ENCODE results near the gene KCNQ4. TPM values are rescaled to one million over a fixed set of nuclear protein-coding genes. Genes with fewer than 3 reads are reported as not detected.

Gene KCNQ4
- total RNA-seq, 1 donor from 2014 or later: 0.78 TPM

DNA sequence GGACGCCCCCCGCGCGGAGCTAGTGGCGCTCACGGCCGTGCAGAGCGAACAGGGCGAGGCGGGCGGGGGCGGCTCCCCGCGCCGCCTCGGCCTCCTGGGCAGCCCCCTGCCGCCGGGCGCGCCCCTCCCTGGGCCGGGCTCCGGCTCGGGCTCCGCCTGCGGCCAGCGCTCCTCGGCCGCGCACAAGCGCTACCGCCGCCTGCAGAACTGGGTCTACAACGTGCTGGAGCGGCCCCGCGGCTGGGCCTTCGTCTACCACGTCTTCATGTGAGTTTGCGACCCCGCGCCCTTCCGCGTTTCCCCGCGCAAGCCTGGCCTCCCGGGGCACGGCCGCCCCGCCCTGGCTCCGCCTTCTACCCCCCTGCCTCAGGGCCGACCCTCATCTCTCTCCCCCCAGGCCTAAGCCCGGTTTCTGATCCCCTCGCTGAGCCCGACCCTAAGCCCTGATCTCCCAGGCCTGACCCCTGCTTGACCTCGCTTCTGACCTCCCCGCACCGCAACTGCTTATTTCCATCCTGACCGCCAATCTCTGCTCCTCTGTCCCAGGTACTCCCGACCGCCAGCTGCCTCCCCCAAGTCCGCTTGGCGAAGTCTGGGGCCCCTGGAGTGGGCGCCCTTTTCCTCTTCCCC, 669 bp downstream of the KCNQ4 start:
- H3K27ac Mint-ChIP-seq: no peak overlapping the region
- peaks cover 44% of the 10 kb centered on the region for H3K27me3 Mint-ChIP-seq (ENCODE audit: low read depth)
- no peaks in the 10 kb centered on the region for H3K36me3 Mint-ChIP-seq
- no peak for DNase-seq (ENCODE audit: low spot score in 2 of 2, unreplicated experiment in 2 of 2)
- peak overlapping the region; percentile 65 for H3K4me3 Mint-ChIP-seq
- no peaks in the 10 kb centered on the region for H3K9me3 Mint-ChIP-seq
- TF ChIP-seq, protein P1, sequence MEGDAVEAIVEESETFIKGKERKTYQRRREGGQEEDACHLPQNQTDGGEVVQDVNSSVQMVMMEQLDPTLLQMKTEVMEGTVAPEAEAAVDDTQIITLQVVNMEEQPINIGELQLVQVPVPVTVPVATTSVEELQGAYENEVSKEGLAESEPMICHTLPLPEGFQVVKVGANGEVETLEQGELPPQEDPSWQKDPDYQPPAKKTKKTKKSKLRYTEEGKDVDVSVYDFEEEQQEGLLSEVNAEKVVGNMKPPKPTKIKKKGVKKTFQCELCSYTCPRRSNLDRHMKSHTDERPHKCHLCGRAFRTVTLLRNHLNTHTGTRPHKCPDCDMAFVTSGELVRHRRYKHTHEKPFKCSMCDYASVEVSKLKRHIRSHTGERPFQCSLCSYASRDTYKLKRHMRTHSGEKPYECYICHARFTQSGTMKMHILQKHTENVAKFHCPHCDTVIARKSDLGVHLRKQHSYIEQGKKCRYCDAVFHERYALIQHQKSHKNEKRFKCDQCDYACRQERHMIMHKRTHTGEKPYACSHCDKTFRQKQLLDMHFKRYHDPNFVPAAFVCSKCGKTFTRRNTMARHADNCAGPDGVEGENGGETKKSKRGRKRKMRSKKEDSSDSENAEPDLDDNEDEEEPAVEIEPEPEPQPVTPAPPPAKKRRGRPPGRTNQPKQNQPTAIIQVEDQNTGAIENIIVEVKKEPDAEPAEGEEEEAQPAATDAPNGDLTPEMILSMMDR (IDR thresholded peaks at IDR 0.05; ENCODE audit: unreplicated experiment): no peak
- peaks cover 24% of the 10 kb centered on the region for H3K4me1 Mint-ChIP-seq

DNA sequence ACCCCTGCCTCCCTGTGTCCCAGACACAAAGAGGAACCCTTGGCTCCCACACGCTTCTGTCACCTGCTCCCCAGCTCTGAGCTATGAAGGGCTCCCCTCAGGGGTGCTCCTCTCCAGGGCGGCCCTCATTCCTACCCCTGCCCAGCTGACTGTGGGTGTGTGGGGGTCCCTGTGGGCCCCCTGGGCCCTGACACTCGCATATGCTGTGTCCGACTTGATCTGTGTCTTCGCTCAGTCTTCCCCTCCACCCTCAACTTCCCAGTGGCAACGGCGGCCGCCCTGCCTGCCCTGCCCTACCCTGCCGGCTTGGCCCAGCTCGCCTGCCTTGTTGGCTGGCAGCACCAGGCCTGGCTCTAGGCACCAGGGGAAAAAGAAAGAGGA, 1.2 kb downstream of the KCNQ4 start:
- DNase-seq (ENCODE audit: low spot score in 2 of 2, unreplicated experiment in 2 of 2): no peak
- Mint-ChIP-seq H3K36me3 (no peaks in the 10 kb centered on the region), H3K9me3 (no peaks in the 10 kb centered on the region), H3K4me3 (peak overlapping the region; percentile 65), H3K27me3 (ENCODE audit: low read depth) (peaks cover 44% of the 10 kb centered on the region), H3K27ac (no peak overlapping the region), H3K4me1 (peaks cover 24% of the 10 kb centered on the region)
- TF ChIP-seq, protein P1 (IDR thresholded peaks at IDR 0.05; ENCODE audit: unreplicated experiment): no peak

DNA sequence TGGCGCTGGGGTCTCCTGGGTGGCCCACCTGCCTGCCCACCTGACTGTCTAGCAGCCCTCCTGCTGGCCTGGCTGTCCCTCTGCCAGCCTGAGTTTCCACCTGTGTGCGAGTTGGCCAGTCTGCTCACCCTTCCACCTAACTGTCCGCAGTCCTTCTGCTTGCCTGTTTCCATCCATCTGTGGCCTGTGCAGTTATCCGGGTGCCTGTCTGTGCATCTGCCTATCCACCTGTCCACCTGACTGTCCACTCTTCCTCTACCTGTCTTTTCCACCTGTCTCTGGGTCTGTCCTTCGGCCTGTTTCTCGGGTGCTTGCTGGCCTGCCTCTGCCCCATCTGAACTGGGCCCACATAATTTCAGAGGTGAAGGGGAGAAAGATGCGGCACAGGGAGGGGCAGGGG, 1.9 kb downstream of the KCNQ4 start:
- Mint-ChIP-seq H3K4me1 (peaks cover 24% of the 10 kb centered on the region), H3K27ac (no peak overlapping the region), H3K9me3 (no peaks in the 10 kb centered on the region), H3K36me3 (no peaks in the 10 kb centered on the region), H3K4me3 (peak overlapping the region; percentile 45), H3K27me3 (ENCODE audit: low read depth) (peaks cover 44% of the 10 kb centered on the region)
- TF ChIP-seq, protein P1 (IDR thresholded peaks at IDR 0.05; ENCODE audit: unreplicated experiment): no peak
- DNase-seq (ENCODE audit: low spot score in 2 of 2, unreplicated experiment in 2 of 2): no peak

DNA sequence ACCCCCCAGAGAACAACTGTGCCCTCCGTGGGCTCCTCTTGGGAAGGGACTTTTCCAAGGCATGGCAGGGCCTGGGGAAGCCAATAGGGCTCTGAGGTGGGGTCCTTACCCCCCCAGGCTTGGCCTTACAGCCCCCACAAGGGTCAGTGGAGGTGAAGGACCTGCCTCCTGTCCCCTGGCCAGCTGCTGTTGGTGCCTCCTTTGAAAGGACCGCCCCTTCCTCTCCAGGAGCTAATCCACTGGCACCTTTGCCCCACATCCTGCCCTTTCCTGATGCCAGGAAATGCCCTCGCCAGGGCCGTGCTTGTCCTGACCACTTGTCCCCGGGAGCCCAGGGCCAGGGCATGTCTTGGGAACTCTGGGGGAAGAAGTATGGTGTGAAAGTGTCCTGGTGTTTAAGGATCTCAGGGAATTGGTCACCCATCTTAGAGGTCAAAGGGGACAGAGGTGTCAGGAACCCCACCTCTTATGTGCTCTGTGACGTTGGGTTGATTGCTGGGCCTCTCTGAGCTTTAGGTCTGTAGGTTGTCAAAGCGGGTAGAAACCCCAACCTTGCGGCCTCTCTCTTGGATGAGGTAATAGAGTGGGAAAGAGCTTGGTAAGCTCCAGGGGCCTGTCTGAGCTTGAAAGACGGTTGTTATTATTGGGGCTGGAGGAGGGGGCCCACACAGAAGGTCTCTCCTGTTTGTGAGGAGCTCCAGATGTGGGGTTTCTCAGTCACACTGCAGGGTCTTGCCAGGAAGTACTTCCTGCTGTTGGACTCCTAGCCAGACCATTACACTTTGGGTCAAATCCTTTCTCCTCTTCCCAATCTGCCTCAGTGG, 2.8 kb downstream of the KCNQ4 start:
- Mint-ChIP-seq H3K27ac (no peak overlapping the region), H3K27me3 (ENCODE audit: low read depth) (peaks cover 41% of the 10 kb centered on the region), H3K36me3 (no peaks in the 10 kb centered on the region), H3K4me1 (peaks cover 19% of the 10 kb centered on the region), H3K9me3 (no peaks in the 10 kb centered on the region), H3K4me3 (no peak overlapping the region)
- DNase-seq (ENCODE audit: low spot score in 2 of 2, unreplicated experiment in 2 of 2): no peak
- TF ChIP-seq, protein P1 (IDR thresholded peaks at IDR 0.05; ENCODE audit: unreplicated experiment): no peak

DNA sequence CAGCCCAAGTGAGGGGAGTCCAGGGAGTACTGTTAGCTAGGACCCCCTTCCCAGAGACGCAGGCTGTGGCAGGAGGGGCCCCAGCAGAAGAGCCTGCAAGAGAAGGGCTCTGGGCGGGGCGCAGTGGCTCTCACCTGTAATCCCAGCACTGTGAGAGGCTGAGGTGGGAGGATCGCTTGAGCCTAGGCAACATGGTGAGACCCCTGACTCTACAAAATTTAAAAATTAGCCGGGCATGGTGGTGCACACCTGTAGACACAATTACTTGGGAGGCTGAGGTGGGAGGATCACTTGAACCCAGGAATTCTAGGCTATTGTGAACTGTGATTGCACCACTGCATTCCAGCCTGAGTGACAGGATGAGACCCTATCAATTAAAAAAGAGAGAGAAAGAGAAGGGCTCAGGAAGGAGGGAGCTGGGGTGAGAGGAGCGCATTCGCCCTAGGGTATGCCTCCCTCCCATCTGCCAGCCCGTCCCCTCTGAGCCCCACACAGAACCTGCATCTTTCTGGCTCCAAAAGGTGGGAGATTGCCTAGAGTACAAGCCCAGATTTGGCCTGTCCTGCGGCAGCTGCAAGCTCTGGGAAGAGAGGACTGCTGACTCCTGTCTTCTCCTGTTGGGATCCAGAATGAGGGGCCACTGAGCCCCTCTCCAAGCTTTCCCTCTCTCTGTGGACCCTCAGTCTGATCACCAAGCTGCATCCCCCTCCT, 3.6 kb downstream of the KCNQ4 start:
- Mint-ChIP-seq H3K4me1 (peaks cover 17% of the 10 kb centered on the region), H3K27me3 (ENCODE audit: low read depth) (peaks cover 34% of the 10 kb centered on the region), H3K36me3 (no peaks in the 10 kb centered on the region), H3K9me3 (no peaks in the 10 kb centered on the region), H3K4me3 (no peak overlapping the region), H3K27ac (no peak overlapping the region)
- DNase-seq (ENCODE audit: low spot score in 2 of 2, unreplicated experiment in 2 of 2): no peak
- TF ChIP-seq, protein P1 (IDR thresholded peaks at IDR 0.05; ENCODE audit: unreplicated experiment): no peak

Measured in mesothelial cell of epicardium (in vitro differentiated cells).